Suprapubic skin (tissue), 4 donors: ENCODE data around the gene ADAMTS12. TPM values are rescaled to one million over a fixed set of nuclear protein-coding genes. Genes with fewer than 3 reads are reported as not detected.

Source experiments
- DNase-seq, 2 donors: peaks; one replicate each; pipeline ENCODE4 v3.0.0-alpha.2; 2019; ENCODE audit warnings: low spot score in 2 of 2
- H3K27ac ChIP-seq: fragments of 200-600 bp; sonication (generic); one replicate; pipeline ENCODE4 v1.5.1; 2019
- H3K27me3 ChIP-seq: fragments of 200-600 bp; sonication (generic); one replicate; pipeline ENCODE4 v1.5.1; 2019
- H3K36me3 ChIP-seq: fragments of 200-600 bp; sonication (generic); one replicate; pipeline ENCODE4 v1.5.1; 2019
- H3K4me1 ChIP-seq: fragments of 200-600 bp; sonication (generic); one replicate; pipeline ENCODE4 v1.5.1; 2019
- H3K4me3 ChIP-seq: fragments of 200-600 bp; sonication (generic); one replicate; pipeline ENCODE4 v1.5.1; 2019; ENCODE audit warnings: mild to moderate bottlenecking
- H3K9me3 ChIP-seq: fragments of 200-600 bp; sonication (generic); one replicate; pipeline ENCODE4 v1.5.1; 2019
- CTCF ChIP-seq, 2 donors: fragments of 200-600 bp in 1 of 2; fragments of 450-650 bp in 1 of 2; sonication (generic) in 1 of 2; IDR thresholded peaks; one replicate each; pipeline ENCODE4 v1.5.1; 2016 to 2019; ENCODE audit warnings: antibody characterized with exemption in 2 of 2, mild to moderate bottlenecking in 1 of 2, moderate library complexity in 1 of 2
- EP300 ChIP-seq: sonication (generic); formaldehyde crosslinking; IDR thresholded peaks from one replicate; pipeline ENCODE4 v1.6.1; 2017; ENCODE audit warnings: antibody characterized with exemption
- POLR2A ChIP-seq, 2 donors: fragments of 450-650 bp; IDR thresholded peaks; one replicate each; pipeline ENCODE4 v1.6.1; 2017; ENCODE audit warnings: antibody characterized with exemption in 2 of 2, mild to moderate bottlenecking in 2 of 2, moderate library complexity in 2 of 2
- POLR2AphosphoS5 ChIP-seq, 3 donors: sonication (generic); formaldehyde crosslinking; IDR thresholded peaks; one replicate each; pipeline ENCODE4 v1.6.1; 2017; ENCODE audit warnings: antibody characterized with exemption in 3 of 3
- WGBS: methylation state at CpG from one replicate; pipeline ENCODE4 v1.1.5; 2018; 5-methylcytosine and 5-hydroxymethylcytosine counted together
- total RNA-seq, 4 donors: library from RNA; depleted of rRNA; stranded (reverse); fragments of >200 nt; gene quantifications; one replicate each; pipeline ENCODE4 v1.1.0, GENCODE V29; 2016

Gene ADAMTS12
- total RNA-seq, 4 donors from 2014 or later: 0.26 to 1.3 (median 0.57) TPM

- Histone ChIP-seq H3K36me3 (no peaks in the 10 kb centered on the region), H3K4me1 (peaks cover 16% of the 10 kb centered on the region), H3K9me3 (no peaks in the 10 kb centered on the region), H3K4me3 (no peak overlapping the region), H3K27me3 (peaks cover 55% of the 10 kb centered on the region), H3K27ac (no peak overlapping the region)
- DNase-seq: no peak
- 38% methylated on average over 13 of the region's 14 CpGs for WGBS
- TF ChIP-seq POLR2AphosphoS5 (IDR thresholded peaks at IDR 0.05) (no peak), CTCF (IDR thresholded peaks at IDR 0.05) (no peak), POLR2A (IDR thresholded peaks at IDR 0.05) (no peak), EP300 (no peak)
Measured at GRCh38 chr5:33938507-33938796, 46.7 kb upstream of the ADAMTS12 start.

GRCh38 chr5:33937707-33938506, 46.1 kb upstream of the ADAMTS12 start:
- H3K27ac ChIP-seq: no peak overlapping the region
- TF ChIP-seq POLR2A (IDR thresholded peaks at IDR 0.05) (no peak), EP300 (no peak), POLR2AphosphoS5 (IDR thresholded peaks at IDR 0.05) (no peak), CTCF (IDR thresholded peaks at IDR 0.05) (no peak)
- peaks cover 16% of the 10 kb centered on the region for H3K4me1 ChIP-seq
- H3K9me3 ChIP-seq: no peaks in the 10 kb centered on the region
- no peaks in the 10 kb centered on the region for H3K36me3 ChIP-seq
- peaks cover 55% of the 10 kb centered on the region for H3K27me3 ChIP-seq
- no peak for DNase-seq
- H3K4me3 ChIP-seq: no peak overlapping the region
- WGBS: 54% methylated on average over 44 of the region's 54 CpGs

GRCh38 chr5:33937017-33937706, 45.4 kb upstream of the ADAMTS12 start:
- Histone ChIP-seq H3K4me3 (peak overlapping the region; percentile 31), H3K27me3 (peaks cover 51% of the 10 kb centered on the region)
- 59% methylated on average over 37 of the region's 54 CpGs for WGBS

GRCh38 chr5:33936381-33937016, 44.7 kb upstream of the ADAMTS12 start, which contains the start of gene RXFP3:
RXFP3 (plus strand) TSS chr5:33936386; CDS start chr5:33936741, 355 bp downstream.
- DNase-seq: no peak
- Histone ChIP-seq H3K27ac (no peak within 1 kb of the TSS), H3K9me3 (no peaks in the 10 kb centered on the region), H3K4me1 (peaks cover 16% of the 10 kb centered on the region), H3K36me3 (no peaks in the 10 kb centered on the region), H3K27me3 (peaks cover 45% of the 10 kb centered on the region), H3K4me3 (peak within 1 kb of the TSS; percentile 31)
- 0% methylated on average over 6 of the region's 45 CpGs for WGBS
- TF ChIP-seq CTCF (IDR thresholded peaks at IDR 0.05): no peak
- no peak for TF ChIP-seq POLR2AphosphoS5 (IDR thresholded peaks at IDR 0.05)
- no peak for TF ChIP-seq EP300
- TF ChIP-seq POLR2A (IDR thresholded peaks at IDR 0.05): no peak

More at GRCh38 chr5:33937017-33937706, 45.4 kb upstream of the ADAMTS12 start:
- Histone ChIP-seq H3K4me1 (peaks cover 16% of the 10 kb centered on the region), H3K27ac (no peak overlapping the region), H3K9me3 (no peaks in the 10 kb centered on the region), H3K36me3 (no peaks in the 10 kb centered on the region)
- no peak for DNase-seq
- TF ChIP-seq POLR2AphosphoS5 (IDR thresholded peaks at IDR 0.05) (no peak), POLR2A (IDR thresholded peaks at IDR 0.05) (no peak), EP300 (no peak), CTCF (IDR thresholded peaks at IDR 0.05) (no peak)

GRCh38 chr5:33936004-33936380, 44.2 kb upstream of the ADAMTS12 start:
- 5% methylated on average over 24 of the region's 30 CpGs for WGBS
- H3K27me3 ChIP-seq: peaks cover 45% of the 10 kb centered on the region
- no peaks in the 10 kb centered on the region for H3K9me3 ChIP-seq
- H3K36me3 ChIP-seq: no peaks in the 10 kb centered on the region
- H3K4me1 ChIP-seq: peaks cover 16% of the 10 kb centered on the region
- peak in 1 of 2 donors; percentile 24 for TF ChIP-seq CTCF (IDR thresholded peaks at IDR 0.05)
- no peak for TF ChIP-seq POLR2A (IDR thresholded peaks at IDR 0.05)
- peak overlapping the region; percentile 31 for H3K4me3 ChIP-seq
- no peak overlapping the region for H3K27ac ChIP-seq
- no peak for DNase-seq
